M059J (cell line): ENCODE results near the gene GBP3. TPM values are rescaled to one million over a fixed set of nuclear protein-coding genes. Genes with fewer than 3 reads are reported as not detected.
"Not testable (repeated sequence)": the region's sequence is repeated elsewhere in the genome, so short reads cannot be mapped to it uniquely, and the experiment has no call there.

Experiments
- DNase-seq: peaks from one replicate; pipeline ENCODE4 v3.0.0-alpha.2; 2012; ENCODE audit warnings: low read depth
- total RNA-seq: library from RNA; depleted of rRNA; stranded (reverse); fragments of >200 nt; shearing (Covaris generic); gene quantifications from 2 replicates; pipeline ENCODE4 v1.2.3, GENCODE V29; 2014; rRNA removed

Gene GBP3
- total RNA-seq: 88.8 and 89.5 TPM in 2 replicates

GRCh38 chr1:89022167-89022959, at the start of gene GBP3:
Gene GBP3, minus strand, starts transcription at chr1:89022866. Its CDS starts 2,145 bp downstream, at chr1:89020721.
- DNase-seq: peak; percentile 81

GRCh38 chr1:89070509-89070908, 47.8 kb upstream of the GBP3 start:
- no peak for DNase-seq

GRCh38 chr1:89069951-89070350, 47.3 kb upstream of the GBP3 start:
- DNase-seq: peak; percentile 43

- peak; percentile 96 for DNase-seq
Measured at GRCh38 chr1:89068291-89068690, 45.6 kb upstream of the GBP3 start.

- peak; percentile 94 for DNase-seq
Measured at GRCh38 chr1:89065079-89065868, 42.6 kb upstream of the GBP3 start, which contains the start of gene GBP1. Gene GBP1, minus strand, starts transcription at chr1:89065208. Its CDS starts 1,974 bp downstream, at chr1:89063234.

- DNase-seq: no peak
Measured at GRCh38 chr1:89064632-89065031, 42.0 kb upstream of the GBP3 start.

- no peak for DNase-seq
Measured at GRCh38 chr1:89063094-89063493, 40.4 kb upstream of the GBP3 start.

- no peak for DNase-seq
Measured at GRCh38 chr1:89060091-89060490, 37.4 kb upstream of the GBP3 start.

GRCh38 chr1:89051955-89052312, 29.3 kb upstream of the GBP3 start:
- no peak for DNase-seq

GRCh38 chr1:89051300-89051954, 28.8 kb upstream of the GBP3 start:
- no peak for DNase-seq

GRCh38 chr1:89050649-89051033, 28.0 kb upstream of the GBP3 start:
- DNase-seq: no peak

GRCh38 chr1:89049901-89050648, 27.4 kb upstream of the GBP3 start:
- DNase-seq: not testable (repeated sequence)

- DNase-seq: not testable (repeated sequence)
Measured at GRCh38 chr1:89049187-89049586, 26.5 kb upstream of the GBP3 start.

- peak; percentile 82 for DNase-seq
Measured at GRCh38 chr1:89047734-89048133, 25.1 kb upstream of the GBP3 start.

- not testable (repeated sequence) for DNase-seq
Measured at GRCh38 chr1:89046318-89047183, 23.9 kb upstream of the GBP3 start.

GRCh38 chr1:89044970-89045721, 22.5 kb upstream of the GBP3 start:
- DNase-seq: no peak

GRCh38 chr1:89043940-89044339, 21.3 kb upstream of the GBP3 start:
- DNase-seq: no peak

- DNase-seq: no peak
Measured at GRCh38 chr1:89042491-89042890, 19.8 kb upstream of the GBP3 start.

GRCh38 chr1:89041721-89042120, 19.1 kb upstream of the GBP3 start:
- DNase-seq: no peak

- peak; percentile 77 for DNase-seq
Measured at GRCh38 chr1:89041119-89041641, 18.5 kb upstream of the GBP3 start.
